Ovary (tissue), 3 donors: ENCODE results near the gene CYP2U1.
"Not testable (repeated sequence)": the region's sequence is repeated elsewhere in the genome, so short reads cannot be mapped to it uniquely, and the experiment has no call there.

Experiments
- CTCF ChIP-seq, 3 donors: fragments of 450-650 bp in 2 of 3; fragments of 200-600 bp in 1 of 3; IDR thresholded peaks; one replicate each; pipeline versions ENCODE4 v1.5.1 to v1.8.0; 2016 to 2022; ENCODE audit warnings: antibody characterized with exemption in 3 of 3, mild to moderate bottlenecking in 1 of 3
- EP300 ChIP-seq: sonication (generic); formaldehyde crosslinking; IDR thresholded peaks from one replicate; pipeline ENCODE4 v1.6.1; 2017; ENCODE audit warnings: antibody characterized with exemption
- POLR2A ChIP-seq: fragments of 450-650 bp; IDR thresholded peaks from one replicate; pipeline ENCODE4 v1.6.1; 2017; ENCODE audit warnings: antibody characterized with exemption, mild to moderate bottlenecking, moderate library complexity
- donor health status: DM: no; HTN: no; CAD: no.

DNA sequence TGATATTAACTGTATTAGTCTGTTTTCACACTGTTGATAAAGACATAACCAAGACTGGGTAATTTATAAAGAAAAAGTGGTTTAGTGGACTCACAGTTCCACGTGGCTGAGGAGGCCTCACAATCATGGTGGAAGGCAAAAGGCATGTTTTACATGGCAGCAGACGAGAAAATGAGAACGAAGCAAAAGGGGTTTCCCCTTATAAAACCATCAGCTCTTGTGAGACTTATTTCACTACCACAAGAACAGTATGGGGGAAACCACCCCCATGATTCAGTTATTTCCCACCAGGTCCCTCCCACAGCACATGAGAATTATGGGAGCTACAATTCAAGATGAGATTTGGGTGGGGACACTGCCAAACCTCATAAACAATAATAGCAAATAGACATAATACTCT, 26.3 kb upstream of the CYP2U1 start:
- TF ChIP-seq CTCF (IDR thresholded peaks at IDR 0.05); POLR2A; EP300: not testable (repeated sequence)
